Vagina (tissue), 2 donors: Measurements from ENCODE around the gene PHF3. TPM values are rescaled to one million over a fixed set of nuclear protein-coding genes. Genes with fewer than 3 reads are reported as not detected.
"Not testable (repeated sequence)": the region's sequence is repeated elsewhere in the genome, so short reads cannot be mapped to it uniquely, and the experiment has no call there.

ENCODE experiments used
- DNase-seq, 2 donors: peaks; one replicate each; pipeline ENCODE4 v3.0.0-alpha.2; 2017; ENCODE audit errors: extremely low spot score in 2 of 2
- H3K27ac ChIP-seq: fragments of 200-600 bp; sonication (generic); one replicate; pipeline ENCODE4 v1.5.1; 2019
- H3K27me3 ChIP-seq: fragments of 200-600 bp; sonication (generic); one replicate; pipeline ENCODE4 v1.5.1; 2019
- H3K36me3 ChIP-seq, 2 donors: fragments of 200-600 bp; sonication (generic); one replicate each; pipeline ENCODE4 v1.5.1; 2017 to 2019
- H3K4me1 ChIP-seq: fragments of 200-600 bp; sonication (generic); one replicate; pipeline ENCODE4 v1.5.1; 2019
- H3K4me3 ChIP-seq, 2 donors: fragments of 200-600 bp; sonication (generic); 1 replicate in 1 of 2; 2 replicates in 1 of 2; pipeline ENCODE4 v1.5.1; 2016 to 2019
- H3K9me3 ChIP-seq: fragments of 200-600 bp; sonication (generic); one replicate; pipeline ENCODE4 v1.5.1; 2019
- POLR2A ChIP-seq, 2 donors: fragments of 450-650 bp; IDR thresholded peaks; one replicate each; pipeline ENCODE4 v1.6.1; 2017; ENCODE audit warnings: antibody characterized with exemption in 2 of 2, mild to moderate bottlenecking in 2 of 2, moderate library complexity in 2 of 2
- POLR2AphosphoS5 ChIP-seq, 2 donors: sonication (generic); formaldehyde crosslinking; IDR thresholded peaks; one replicate each; pipeline ENCODE4 v1.9.0; 2017; ENCODE audit warnings: antibody characterized with exemption in 2 of 2, mild to moderate bottlenecking in 2 of 2, low read depth in 1 of 2; ENCODE audit not compliant: insufficient read depth in 1 of 2
- intact Hi-C: fragments of 100-400 bp; cut with DNase I; formaldehyde crosslinking; loops from one replicate; pipeline ENCODE4 v1.15.1; 2023
- total RNA-seq: library from RNA; depleted of rRNA; stranded (reverse); fragments of >200 nt; gene quantifications from one replicate; pipeline ENCODE4 v1.2.3, GENCODE V29; 2016
- TF ChIP-seq, protein P1 (sequence below), 3 experiments: fragments of 450-650 bp in 2 of 3; fragments of 200-600 bp in 1 of 3; sonication (generic) in 1 of 3; IDR thresholded peaks; one replicate each; pipeline ENCODE4 v1.5.1; 2017 to 2019; ENCODE audit warnings: antibody characterized with exemption in 3 of 3, mild to moderate bottlenecking in 2 of 3, moderate library complexity in 2 of 3

PHF3 gene
- total RNA-seq, 1 donor from 2014 or later, result 58.7 TPM

DNA sequence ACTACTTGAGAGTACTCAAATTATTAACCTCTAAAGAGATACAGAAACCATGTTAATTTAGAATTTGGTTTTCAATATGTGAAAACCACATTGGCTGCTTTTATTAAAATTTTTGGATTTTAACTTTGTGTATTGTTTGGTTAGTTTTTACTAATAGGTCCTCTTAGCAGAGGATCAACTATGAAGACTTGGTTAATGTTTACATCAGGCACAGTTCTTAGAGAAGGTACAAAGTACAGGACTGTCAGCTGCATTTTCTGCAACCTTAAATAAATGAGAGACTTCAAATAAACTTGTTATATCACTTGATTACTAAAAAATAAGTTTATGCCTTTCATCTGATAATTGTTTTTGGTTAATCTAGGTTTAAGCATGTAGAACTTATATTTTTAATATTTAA is 89.1 kb downstream of the PHF3 start:
- Histone ChIP-seq H3K36me3 (no peaks in the 10 kb centered on the region), H3K4me3 (no peak overlapping the region), H3K27ac (no peak overlapping the region), H3K27me3 (no peaks in the 10 kb centered on the region), H3K4me1 (no peaks in the 10 kb centered on the region), H3K9me3 (no peaks in the 10 kb centered on the region)
- intact Hi-C loops, result no loop called here
- no peak for DNase-seq
- TF ChIP-seq, protein P1, sequence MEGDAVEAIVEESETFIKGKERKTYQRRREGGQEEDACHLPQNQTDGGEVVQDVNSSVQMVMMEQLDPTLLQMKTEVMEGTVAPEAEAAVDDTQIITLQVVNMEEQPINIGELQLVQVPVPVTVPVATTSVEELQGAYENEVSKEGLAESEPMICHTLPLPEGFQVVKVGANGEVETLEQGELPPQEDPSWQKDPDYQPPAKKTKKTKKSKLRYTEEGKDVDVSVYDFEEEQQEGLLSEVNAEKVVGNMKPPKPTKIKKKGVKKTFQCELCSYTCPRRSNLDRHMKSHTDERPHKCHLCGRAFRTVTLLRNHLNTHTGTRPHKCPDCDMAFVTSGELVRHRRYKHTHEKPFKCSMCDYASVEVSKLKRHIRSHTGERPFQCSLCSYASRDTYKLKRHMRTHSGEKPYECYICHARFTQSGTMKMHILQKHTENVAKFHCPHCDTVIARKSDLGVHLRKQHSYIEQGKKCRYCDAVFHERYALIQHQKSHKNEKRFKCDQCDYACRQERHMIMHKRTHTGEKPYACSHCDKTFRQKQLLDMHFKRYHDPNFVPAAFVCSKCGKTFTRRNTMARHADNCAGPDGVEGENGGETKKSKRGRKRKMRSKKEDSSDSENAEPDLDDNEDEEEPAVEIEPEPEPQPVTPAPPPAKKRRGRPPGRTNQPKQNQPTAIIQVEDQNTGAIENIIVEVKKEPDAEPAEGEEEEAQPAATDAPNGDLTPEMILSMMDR (IDR thresholded peaks at IDR 0.05), result no peak
- TF ChIP-seq POLR2AphosphoS5 (IDR thresholded peaks at IDR 0.05; ENCODE audit: insufficient read depth in 1 of 2, low read depth in 1 of 2), result no peak
- TF ChIP-seq POLR2A (IDR thresholded peaks at IDR 0.05), result no peak

DNA sequence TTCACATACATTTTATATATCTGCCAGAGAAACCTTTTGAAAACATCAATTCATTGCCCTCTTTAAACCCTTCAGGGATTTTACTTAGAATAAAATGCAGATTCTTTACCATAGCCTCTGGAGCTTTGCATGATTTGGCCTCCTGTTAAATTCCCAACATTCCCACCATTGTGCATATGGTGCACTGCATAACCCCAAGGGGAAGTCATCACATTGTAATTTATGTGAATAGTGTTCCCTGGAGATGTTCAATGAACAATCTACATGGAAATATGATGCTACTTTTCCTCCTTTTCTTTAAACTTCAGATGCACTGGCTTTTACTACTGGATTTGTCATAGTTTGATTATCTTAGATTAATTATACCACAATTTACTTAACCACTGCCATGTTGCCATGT is 94.7 kb downstream of the PHF3 start:
- intact Hi-C loops, result no loop called here
- no peaks in the 10 kb centered on the region for H3K9me3 ChIP-seq
- H3K4me3 ChIP-seq, result no peak overlapping the region
- H3K4me1 ChIP-seq, result no peaks in the 10 kb centered on the region
- no peak for DNase-seq
- no peaks in the 10 kb centered on the region for H3K36me3 ChIP-seq
- TF ChIP-seq POLR2AphosphoS5 (IDR thresholded peaks at IDR 0.05; ENCODE audit: insufficient read depth in 1 of 2, low read depth in 1 of 2), result no peak
- no peak for TF ChIP-seq POLR2A (IDR thresholded peaks at IDR 0.05)
- TF ChIP-seq, protein P1 (IDR thresholded peaks at IDR 0.05), result no peak
- H3K27ac ChIP-seq, result no peak overlapping the region
- no peaks in the 10 kb centered on the region for H3K27me3 ChIP-seq

DNA sequence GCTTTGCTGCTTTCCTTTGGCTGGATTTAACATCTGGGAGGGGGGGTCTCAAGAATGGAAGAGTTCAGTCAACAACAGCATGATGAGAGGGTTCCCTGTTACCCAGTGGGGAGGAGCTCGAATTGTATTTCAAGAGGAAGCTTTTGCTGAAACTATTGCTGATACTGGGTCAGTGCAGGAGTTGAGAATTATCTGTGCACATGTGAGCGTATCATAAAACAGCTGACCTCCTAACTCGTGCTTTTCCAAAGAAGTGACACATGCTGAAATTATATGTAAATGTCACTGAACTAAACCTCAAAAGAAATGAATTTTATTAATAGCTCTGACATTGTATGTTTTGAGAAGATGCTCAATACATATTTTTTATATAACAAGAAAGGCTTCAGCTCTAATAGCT is 96.3 kb downstream of the PHF3 start:
- no peak for DNase-seq
- Histone ChIP-seq H3K27ac (no peak overlapping the region), H3K36me3 (no peaks in the 10 kb centered on the region), H3K27me3 (no peaks in the 10 kb centered on the region), H3K4me1 (no peaks in the 10 kb centered on the region), H3K4me3 (no peak overlapping the region), H3K9me3 (no peaks in the 10 kb centered on the region)
- intact Hi-C loops, result no loop called here
- TF ChIP-seq, protein P1 (IDR thresholded peaks at IDR 0.05), result no peak
- TF ChIP-seq POLR2AphosphoS5 (IDR thresholded peaks at IDR 0.05; ENCODE audit: insufficient read depth in 1 of 2, low read depth in 1 of 2) (no peak), POLR2A (IDR thresholded peaks at IDR 0.05) (no peak)

DNA sequence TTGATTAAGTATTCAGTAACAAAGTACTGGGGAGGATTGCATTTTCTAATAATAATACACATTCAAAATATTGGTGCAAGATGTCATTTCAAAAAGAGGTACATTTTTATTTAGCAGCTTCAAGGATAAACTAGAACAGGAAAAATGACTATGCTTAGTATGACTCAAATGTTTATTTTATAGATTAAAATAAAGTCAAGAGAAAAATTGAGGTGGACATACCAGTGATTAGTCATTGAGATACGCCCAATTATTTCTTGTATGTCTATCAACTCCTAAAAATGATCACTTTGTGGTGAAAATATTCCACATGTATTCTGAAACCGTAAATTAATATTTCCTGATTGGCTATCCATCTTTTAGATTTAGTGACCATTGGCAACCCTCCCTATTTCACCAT is 96.7 kb downstream of the PHF3 start:
- H3K9me3 ChIP-seq, result no peaks in the 10 kb centered on the region
- H3K36me3 ChIP-seq, result no peaks in the 10 kb centered on the region
- no peaks in the 10 kb centered on the region for H3K27me3 ChIP-seq
- no peak overlapping the region for H3K4me3 ChIP-seq
- no peak overlapping the region for H3K27ac ChIP-seq
- TF ChIP-seq POLR2A (IDR thresholded peaks at IDR 0.05), result no peak
- TF ChIP-seq POLR2AphosphoS5 (IDR thresholded peaks at IDR 0.05; ENCODE audit: insufficient read depth in 1 of 2, low read depth in 1 of 2), result no peak
- TF ChIP-seq, protein P1 (IDR thresholded peaks at IDR 0.05), result no peak
- intact Hi-C loops, result no loop called here
- no peaks in the 10 kb centered on the region for H3K4me1 ChIP-seq
- DNase-seq, result no peak

DNA sequence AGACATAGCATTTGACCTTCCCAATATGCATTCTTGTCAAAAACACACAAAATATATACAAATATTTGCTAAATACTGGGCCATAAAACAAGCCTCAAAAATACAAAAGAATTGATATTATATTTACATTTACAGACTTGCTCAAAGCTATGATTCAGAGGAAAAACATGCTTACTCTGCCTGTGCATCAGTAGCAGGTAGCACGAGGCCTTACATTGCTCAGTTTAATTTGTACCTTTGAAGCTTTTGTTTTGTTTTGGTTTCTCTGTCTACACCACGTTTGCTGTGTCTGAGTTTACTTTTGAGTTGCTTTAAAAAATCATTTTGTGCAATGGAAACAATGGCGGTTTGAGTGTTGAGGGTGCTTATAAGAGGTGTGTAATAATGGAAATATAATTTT is 99.3 kb downstream of the PHF3 start:
- Histone ChIP-seq H3K36me3 (no peaks in the 10 kb centered on the region), H3K27ac (no peak overlapping the region), H3K27me3 (no peaks in the 10 kb centered on the region), H3K4me3 (no peak overlapping the region), H3K9me3 (no peaks in the 10 kb centered on the region), H3K4me1 (no peaks in the 10 kb centered on the region)
- no peak for DNase-seq
- intact Hi-C loops, result no loop called here
- TF ChIP-seq POLR2A (IDR thresholded peaks at IDR 0.05), result no peak
- TF ChIP-seq, protein P1 (IDR thresholded peaks at IDR 0.05), result no peak
- no peak for TF ChIP-seq POLR2AphosphoS5 (IDR thresholded peaks at IDR 0.05; ENCODE audit: insufficient read depth in 1 of 2, low read depth in 1 of 2)

DNA sequence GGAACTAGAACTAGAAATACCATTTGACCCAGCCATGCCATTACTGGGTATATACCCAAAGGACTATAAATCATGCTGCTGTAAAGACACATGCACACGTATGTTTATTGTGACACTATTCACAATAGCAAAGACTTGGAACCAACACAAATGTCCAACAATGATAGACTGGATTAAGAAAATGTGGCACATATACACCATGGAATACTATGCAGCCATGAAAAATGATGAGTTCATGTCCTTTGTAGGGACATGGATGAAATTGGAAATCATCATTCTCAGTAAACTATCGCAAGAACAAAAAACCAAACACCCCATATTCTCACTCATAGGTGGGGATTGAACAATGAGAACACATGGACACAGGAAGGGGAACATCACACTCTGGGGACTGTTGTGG is 102.6 kb downstream of the PHF3 start:
- H3K27me3 ChIP-seq, H3K4me3 ChIP-seq, intact Hi-C loops, DNase-seq, H3K36me3 ChIP-seq, H3K27ac ChIP-seq, H3K9me3 ChIP-seq, H3K4me1 ChIP-seq: not testable (repeated sequence)
